Measurements from ENCODE around the gene PRKCA. TPM values are rescaled to one million over a fixed set of nuclear protein-coding genes. Genes with fewer than 3 reads are reported as not detected.

PRKCA gene
- total and polyA plus RNA-seq, 4 donors, result 3.0 to 14.1 (median 5.4) TPM

DNA sequence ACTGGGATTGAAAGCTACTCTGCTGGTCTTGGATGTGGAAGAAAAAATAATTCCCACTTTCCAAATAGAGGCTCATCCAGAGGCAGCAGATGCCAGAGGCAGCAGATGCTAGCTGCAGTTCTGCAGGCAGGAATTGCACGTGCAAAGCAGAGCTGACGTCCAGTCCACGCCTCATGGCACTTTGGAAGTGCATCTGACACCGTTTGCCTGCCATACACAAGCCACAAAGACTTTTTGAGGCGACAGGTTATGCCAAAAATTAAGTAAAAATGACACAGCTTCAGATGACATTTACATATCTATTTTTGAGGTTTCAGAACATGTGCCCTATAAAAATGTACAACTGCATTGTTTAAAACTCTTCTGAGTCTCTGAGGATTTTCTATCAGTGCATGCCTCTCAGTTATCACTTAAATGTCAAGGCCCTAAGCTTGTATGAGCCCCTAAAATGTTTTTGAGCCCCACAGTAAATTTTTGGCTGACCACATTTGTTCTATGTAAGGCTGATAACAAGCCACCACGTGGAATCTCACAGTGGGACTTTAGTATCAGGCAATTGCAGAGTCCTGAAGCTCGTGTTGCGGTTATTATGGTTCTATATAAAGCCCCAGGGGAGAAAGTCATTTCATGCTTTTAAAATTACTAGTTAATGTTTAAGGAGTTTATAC is 239.2 kb downstream of the PRKCA start:
- H3K9ac ChIP-seq (ENCODE audit: low read depth in 1 of 2, low read length in 2 of 2), result no peak overlapping the region
- H3K27me3 ChIP-seq (ENCODE audit: control insufficient read depth in 4 of 4, insufficient read depth in 4 of 4, low read length in 3 of 4), result no peaks in the 10 kb centered on the region
- H3K9me3 ChIP-seq (ENCODE audit: control insufficient read depth in 4 of 4, low read length in 3 of 4), result no peaks in the 10 kb centered on the region
- no peak for TF ChIP-seq RXRA (IDR thresholded peaks at IDR 0.05)
- TF ChIP-seq, protein P1, sequence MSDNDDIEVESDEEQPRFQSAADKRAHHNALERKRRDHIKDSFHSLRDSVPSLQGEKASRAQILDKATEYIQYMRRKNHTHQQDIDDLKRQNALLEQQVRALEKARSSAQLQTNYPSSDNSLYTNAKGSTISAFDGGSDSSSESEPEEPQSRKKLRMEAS (IDR thresholded peaks at IDR 0.05), result no peak
- TF ChIP-seq TAF1 (conservative IDR thresholded peaks at IDR 0.05), result no peak
- no peak for TF ChIP-seq GABPA (IDR thresholded peaks at IDR 0.05 in 1 of 2, conservative IDR thresholded peaks at IDR 0.05 in 1 of 2)
- H3K4me1 ChIP-seq (ENCODE audit: control insufficient read depth in 4 of 4, insufficient read depth in 4 of 4, low read length in 3 of 4), result no peaks in the 10 kb centered on the region
- WGBS, result 75% methylated on average over 8 of the region's 8 CpGs
- H3K4me3 ChIP-seq (ENCODE audit: low read depth in 1 of 3, low read length in 3 of 3), result no peak overlapping the region
- no peak overlapping the region for H3K27ac ChIP-seq (ENCODE audit: low read depth in 1 of 2, low read length in 2 of 2)
- no peaks in the 10 kb centered on the region for H3K36me3 ChIP-seq (ENCODE audit: control insufficient read depth in 4 of 4, insufficient read depth in 3 of 4, low read depth in 1 of 4, low read length in 3 of 4)
- no peak for DNase-seq (ENCODE audit: low spot score)

DNA sequence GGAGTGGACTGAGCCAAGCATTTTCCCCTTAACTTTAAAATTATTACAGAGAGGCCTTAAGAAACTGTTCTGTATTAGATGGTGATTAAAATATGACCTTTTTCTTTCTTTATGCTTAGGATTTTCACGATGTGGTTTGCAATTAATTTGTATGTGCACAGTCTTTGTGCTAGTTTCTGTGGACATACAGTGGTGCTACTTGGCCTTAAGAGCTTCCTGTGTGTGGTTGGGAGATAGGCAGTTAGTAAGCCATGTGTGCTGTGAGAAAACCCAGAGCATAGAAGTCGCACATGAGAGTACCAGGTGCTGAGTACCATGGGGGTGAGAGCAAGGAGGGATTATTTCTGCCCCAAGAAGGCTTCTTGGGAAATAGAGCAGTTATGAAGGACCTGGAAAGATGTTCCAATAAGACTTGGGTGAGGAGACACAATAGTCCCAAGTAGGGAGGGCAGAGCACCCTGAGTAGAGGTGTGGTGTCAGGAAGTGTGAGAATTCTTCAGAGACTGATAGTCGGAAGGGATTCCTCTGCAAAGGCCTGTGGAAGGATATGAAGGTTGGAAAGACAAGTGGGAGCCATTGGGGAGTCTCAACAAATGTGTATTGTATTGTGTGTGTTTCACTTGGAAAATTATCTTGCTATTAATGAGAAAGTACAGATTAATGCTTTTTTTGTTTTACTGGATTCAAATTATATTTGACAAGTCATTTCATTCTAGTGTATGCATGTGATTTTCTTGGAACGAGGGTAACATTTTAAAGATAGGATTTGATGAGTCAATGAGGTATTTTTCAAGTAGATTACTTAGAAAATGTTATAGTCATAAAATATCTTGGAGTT is 239.9 kb downstream of the PRKCA start:
- no peaks in the 10 kb centered on the region for H3K9me3 ChIP-seq (ENCODE audit: control insufficient read depth in 4 of 4, low read length in 3 of 4)
- no peak overlapping the region for H3K27ac ChIP-seq (ENCODE audit: low read depth in 1 of 2, low read length in 2 of 2)
- TF ChIP-seq HNF4A (conservative IDR thresholded peaks at IDR 0.05) (no peak), EGR1 (IDR thresholded peaks at IDR 0.05; ENCODE audit: low read depth in 2 of 2) (no peak), YY1 (IDR thresholded peaks at IDR 0.05) (no peak), NR2F2 (IDR thresholded peaks at IDR 0.05) (no peak), JUND (IDR thresholded peaks at IDR 0.05) (no peak), TAF1 (conservative IDR thresholded peaks at IDR 0.05) (no peak), FOXA2 (IDR thresholded peaks at IDR 0.05) (no peak), SP1 (IDR thresholded peaks at IDR 0.05) (no peak)
- TF ChIP-seq, protein P2, sequence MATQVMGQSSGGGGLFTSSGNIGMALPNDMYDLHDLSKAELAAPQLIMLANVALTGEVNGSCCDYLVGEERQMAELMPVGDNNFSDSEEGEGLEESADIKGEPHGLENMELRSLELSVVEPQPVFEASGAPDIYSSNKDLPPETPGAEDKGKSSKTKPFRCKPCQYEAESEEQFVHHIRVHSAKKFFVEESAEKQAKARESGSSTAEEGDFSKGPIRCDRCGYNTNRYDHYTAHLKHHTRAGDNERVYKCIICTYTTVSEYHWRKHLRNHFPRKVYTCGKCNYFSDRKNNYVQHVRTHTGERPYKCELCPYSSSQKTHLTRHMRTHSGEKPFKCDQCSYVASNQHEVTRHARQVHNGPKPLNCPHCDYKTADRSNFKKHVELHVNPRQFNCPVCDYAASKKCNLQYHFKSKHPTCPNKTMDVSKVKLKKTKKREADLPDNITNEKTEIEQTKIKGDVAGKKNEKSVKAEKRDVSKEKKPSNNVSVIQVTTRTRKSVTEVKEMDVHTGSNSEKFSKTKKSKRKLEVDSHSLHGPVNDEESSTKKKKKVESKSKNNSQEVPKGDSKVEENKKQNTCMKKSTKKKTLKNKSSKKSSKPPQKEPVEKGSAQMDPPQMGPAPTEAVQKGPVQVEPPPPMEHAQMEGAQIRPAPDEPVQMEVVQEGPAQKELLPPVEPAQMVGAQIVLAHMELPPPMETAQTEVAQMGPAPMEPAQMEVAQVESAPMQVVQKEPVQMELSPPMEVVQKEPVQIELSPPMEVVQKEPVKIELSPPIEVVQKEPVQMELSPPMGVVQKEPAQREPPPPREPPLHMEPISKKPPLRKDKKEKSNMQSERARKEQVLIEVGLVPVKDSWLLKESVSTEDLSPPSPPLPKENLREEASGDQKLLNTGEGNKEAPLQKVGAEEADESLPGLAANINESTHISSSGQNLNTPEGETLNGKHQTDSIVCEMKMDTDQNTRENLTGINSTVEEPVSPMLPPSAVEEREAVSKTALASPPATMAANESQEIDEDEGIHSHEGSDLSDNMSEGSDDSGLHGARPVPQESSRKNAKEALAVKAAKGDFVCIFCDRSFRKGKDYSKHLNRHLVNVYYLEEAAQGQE (IDR thresholded peaks at IDR 0.05), result no peak
- TF ChIP-seq, protein P3, sequence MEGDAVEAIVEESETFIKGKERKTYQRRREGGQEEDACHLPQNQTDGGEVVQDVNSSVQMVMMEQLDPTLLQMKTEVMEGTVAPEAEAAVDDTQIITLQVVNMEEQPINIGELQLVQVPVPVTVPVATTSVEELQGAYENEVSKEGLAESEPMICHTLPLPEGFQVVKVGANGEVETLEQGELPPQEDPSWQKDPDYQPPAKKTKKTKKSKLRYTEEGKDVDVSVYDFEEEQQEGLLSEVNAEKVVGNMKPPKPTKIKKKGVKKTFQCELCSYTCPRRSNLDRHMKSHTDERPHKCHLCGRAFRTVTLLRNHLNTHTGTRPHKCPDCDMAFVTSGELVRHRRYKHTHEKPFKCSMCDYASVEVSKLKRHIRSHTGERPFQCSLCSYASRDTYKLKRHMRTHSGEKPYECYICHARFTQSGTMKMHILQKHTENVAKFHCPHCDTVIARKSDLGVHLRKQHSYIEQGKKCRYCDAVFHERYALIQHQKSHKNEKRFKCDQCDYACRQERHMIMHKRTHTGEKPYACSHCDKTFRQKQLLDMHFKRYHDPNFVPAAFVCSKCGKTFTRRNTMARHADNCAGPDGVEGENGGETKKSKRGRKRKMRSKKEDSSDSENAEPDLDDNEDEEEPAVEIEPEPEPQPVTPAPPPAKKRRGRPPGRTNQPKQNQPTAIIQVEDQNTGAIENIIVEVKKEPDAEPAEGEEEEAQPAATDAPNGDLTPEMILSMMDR (IDR thresholded peaks at IDR 0.05; ENCODE audit: low read depth, low read length, missing input control), result no peak
- TF ChIP-seq, protein P1 (IDR thresholded peaks at IDR 0.05), result no peak
- TF ChIP-seq, protein P4, sequence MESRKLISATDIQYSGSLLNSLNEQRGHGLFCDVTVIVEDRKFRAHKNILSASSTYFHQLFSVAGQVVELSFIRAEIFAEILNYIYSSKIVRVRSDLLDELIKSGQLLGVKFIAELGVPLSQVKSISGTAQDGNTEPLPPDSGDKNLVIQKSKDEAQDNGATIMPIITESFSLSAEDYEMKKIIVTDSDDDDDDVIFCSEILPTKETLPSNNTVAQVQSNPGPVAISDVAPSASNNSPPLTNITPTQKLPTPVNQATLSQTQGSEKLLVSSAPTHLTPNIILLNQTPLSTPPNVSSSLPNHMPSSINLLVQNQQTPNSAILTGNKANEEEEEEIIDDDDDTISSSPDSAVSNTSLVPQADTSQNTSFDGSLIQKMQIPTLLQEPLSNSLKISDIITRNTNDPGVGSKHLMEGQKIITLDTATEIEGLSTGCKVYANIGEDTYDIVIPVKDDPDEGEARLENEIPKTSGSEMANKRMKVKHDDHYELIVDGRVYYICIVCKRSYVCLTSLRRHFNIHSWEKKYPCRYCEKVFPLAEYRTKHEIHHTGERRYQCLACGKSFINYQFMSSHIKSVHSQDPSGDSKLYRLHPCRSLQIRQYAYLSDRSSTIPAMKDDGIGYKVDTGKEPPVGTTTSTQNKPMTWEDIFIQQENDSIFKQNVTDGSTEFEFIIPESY (IDR thresholded peaks at IDR 0.05), result no peak
- DNase-seq (ENCODE audit: low spot score), result no peak
- 70% methylated on average over 4 of the region's 4 CpGs for WGBS
- no peak overlapping the region for H3K9ac ChIP-seq (ENCODE audit: low read depth in 1 of 2, low read length in 2 of 2)
- H3K27me3 ChIP-seq (ENCODE audit: control insufficient read depth in 4 of 4, insufficient read depth in 4 of 4, low read length in 3 of 4), result no peaks in the 10 kb centered on the region
- peaks cover 0 to 6% (median 4%) of the 10 kb centered on the region in 4 donors for H3K4me1 ChIP-seq (ENCODE audit: control insufficient read depth in 4 of 4, insufficient read depth in 4 of 4, low read length in 3 of 4)
- no peaks in the 10 kb centered on the region for H3K36me3 ChIP-seq (ENCODE audit: control insufficient read depth in 4 of 4, insufficient read depth in 3 of 4, low read depth in 1 of 4, low read length in 3 of 4)
- no peak overlapping the region for H3K4me3 ChIP-seq (ENCODE audit: low read depth in 1 of 3, low read length in 3 of 3)

Data from liver (tissue), 9 donors.